HAP-1 (cell line): ENCODE results near the gene IFI6.

Experiments
- DNase-seq, 2 experiments: peaks; one replicate each; pipeline ENCODE4 v3.0.0-alpha.2; 2016 to 2020; ENCODE audit warnings: low spot score in 2 of 2
- H3K27me3 ChIP-seq: fragments of 250-450 bp; sonication (Bioruptor Pico); 2 replicates; pipeline ENCODE4 v1.5.1; 2020; ENCODE audit warnings: low read depth, mild to moderate bottlenecking, moderate library complexity
- H3K36me3 ChIP-seq: fragments of 250-450 bp; sonication (Bioruptor Pico); replicated peaks from 2 replicates; pipeline ENCODE4 v1.5.1; 2020; ENCODE audit warnings: mild to moderate bottlenecking
- H3K4me1 ChIP-seq: fragments of 250-450 bp; sonication (Bioruptor Pico); 2 replicates; pipeline ENCODE4 v1.5.1; 2020; ENCODE audit warnings: mild to moderate bottlenecking
- H3K4me3 ChIP-seq: fragments of 250-450 bp; sonication (Bioruptor Pico); 2 replicates; pipeline ENCODE4 v1.5.1; 2020; ENCODE audit warnings: mild to moderate bottlenecking, moderate library complexity
- H3K9me3 ChIP-seq: fragments of 250-450 bp; sonication (Bioruptor Pico); 2 replicates; pipeline ENCODE4 v1.5.1; 2020; ENCODE audit warnings: mild to moderate bottlenecking, moderate library complexity
- in situ Hi-C: fragments of 300-500 bp; cut with MboI; formaldehyde crosslinking; loops from 3 replicates; pipeline ENCODE4 v1.14.3; 2020; ENCODE audit warnings: low sequenced_read_pairs, inconsistent platforms, mixed read lengths

IFI6 gene

GRCh38 chr1:27665016-27665651 is 6.9 kb downstream of the IFI6 start:
- in situ Hi-C loops: no loop called here
- no peak overlapping the region for H3K4me3 ChIP-seq
- DNase-seq: no peak
- no peaks in the 10 kb centered on the region for H3K27me3 ChIP-seq
- no peaks in the 10 kb centered on the region for H3K36me3 ChIP-seq
- H3K4me1 ChIP-seq: peaks cover 5% of the 10 kb centered on the region
- H3K9me3 ChIP-seq: no peaks in the 10 kb centered on the region

- Histone ChIP-seq H3K36me3 (no peaks in the 10 kb centered on the region), H3K4me3 (no peak overlapping the region), H3K9me3 (no peaks in the 10 kb centered on the region), H3K4me1 (peaks cover 8% of the 10 kb centered on the region), H3K27me3 (no peaks in the 10 kb centered on the region)
- in situ Hi-C loops: no loop called here
- DNase-seq: no peak
Observed at GRCh38 chr1:27664291-27664690, 7.7 kb downstream of the IFI6 start.

- Histone ChIP-seq H3K36me3 (no peaks in the 10 kb centered on the region), H3K4me1 (peaks cover 13% of the 10 kb centered on the region), H3K27me3 (no peaks in the 10 kb centered on the region), H3K9me3 (no peaks in the 10 kb centered on the region), H3K4me3 (no peak overlapping the region)
- peak; percentile 85 to 90 for DNase-seq
- in situ Hi-C loops: no loop called here
Observed at GRCh38 chr1:27662707-27663393, 9.1 kb downstream of the IFI6 start.

- DNase-seq: no peak
- in situ Hi-C loops: no loop called here
- Histone ChIP-seq H3K27me3 (no peaks in the 10 kb centered on the region), H3K9me3 (no peaks in the 10 kb centered on the region), H3K36me3 (no peaks in the 10 kb centered on the region), H3K4me3 (no peak overlapping the region), H3K4me1 (peaks cover 13% of the 10 kb centered on the region)
Observed at GRCh38 chr1:27662261-27662660, 9.7 kb downstream of the IFI6 start.

- H3K27me3 ChIP-seq: no peaks in the 10 kb centered on the region
- in situ Hi-C loops: no loop called here
Observed at GRCh38 chr1:27661412-27662075, 10.4 kb downstream of the IFI6 start.

GRCh38 chr1:27660300-27660835 is 11.6 kb downstream of the IFI6 start:
- H3K27me3 ChIP-seq: no peaks in the 10 kb centered on the region
- no peaks in the 10 kb centered on the region for H3K9me3 ChIP-seq
- H3K4me1 ChIP-seq: peaks cover 13% of the 10 kb centered on the region
- H3K4me3 ChIP-seq: peak overlapping the region; percentile 31
- H3K36me3 ChIP-seq: no peaks in the 10 kb centered on the region
- no peak for DNase-seq
- in situ Hi-C loops: no loop called here

More at GRCh38 chr1:27661412-27662075, 10.4 kb downstream of the IFI6 start:
- Histone ChIP-seq H3K36me3 (no peaks in the 10 kb centered on the region), H3K4me3 (no peak overlapping the region), H3K9me3 (no peaks in the 10 kb centered on the region), H3K4me1 (peaks cover 13% of the 10 kb centered on the region)
- DNase-seq: no peak

- no peaks in the 10 kb centered on the region for H3K27me3 ChIP-seq
- peak overlapping the region; percentile 31 for H3K4me3 ChIP-seq
- H3K36me3 ChIP-seq: no peaks in the 10 kb centered on the region
- H3K9me3 ChIP-seq: no peaks in the 10 kb centered on the region
- H3K4me1 ChIP-seq: peaks cover 13% of the 10 kb centered on the region
- DNase-seq: peak; percentile 85 to 95
- in situ Hi-C loops: loop anchor here (5.0 kb wide), 1 partner anchor 52 kb away; no protein-coding TSS in a partner anchor
Observed at GRCh38 chr1:27659497-27660299, 12.3 kb downstream of the IFI6 start.

GRCh38 chr1:27658951-27659496 is 13.0 kb downstream of the IFI6 start:
- in situ Hi-C loops: loop anchor here (5.0 kb wide), 1 partner anchor 52 kb away; no protein-coding TSS in a partner anchor
- Histone ChIP-seq H3K4me3 (peak overlapping the region; percentile 31), H3K4me1 (peaks cover 13% of the 10 kb centered on the region), H3K36me3 (no peaks in the 10 kb centered on the region), H3K27me3 (no peaks in the 10 kb centered on the region), H3K9me3 (no peaks in the 10 kb centered on the region)
- peak in 1 of 2 experiments; percentile 44 for DNase-seq

- DNase-seq: peak in 1 of 2 experiments; percentile 42
- Histone ChIP-seq H3K9me3 (no peaks in the 10 kb centered on the region), H3K4me3 (no peak overlapping the region), H3K27me3 (no peaks in the 10 kb centered on the region), H3K36me3 (no peaks in the 10 kb centered on the region), H3K4me1 (peaks cover 10% of the 10 kb centered on the region; the same call in 1 of the 2 replicates)
- in situ Hi-C loops: loop anchor here (5.0 kb wide), 1 partner anchor 49 kb away; no protein-coding TSS in a partner anchor
Observed at GRCh38 chr1:27656157-27656893, 15.7 kb downstream of the IFI6 start.

- in situ Hi-C loops: loop anchor here (5.0 kb wide), 1 partner anchor 48 kb away; no protein-coding TSS in a partner anchor
- no peak for DNase-seq
- Histone ChIP-seq H3K27me3 (no peaks in the 10 kb centered on the region), H3K4me3 (no peak overlapping the region), H3K9me3 (no peaks in the 10 kb centered on the region), H3K4me1 (peaks cover 10% of the 10 kb centered on the region; the same call in 1 of the 2 replicates), H3K36me3 (no peaks in the 10 kb centered on the region)
Observed at GRCh38 chr1:27655151-27655937, 16.6 kb downstream of the IFI6 start.

GRCh38 chr1:27652111-27652864 is 19.7 kb downstream of the IFI6 start:
- Histone ChIP-seq H3K4me1 (no peaks in the 10 kb centered on the region), H3K27me3 (no peaks in the 10 kb centered on the region), H3K9me3 (no peaks in the 10 kb centered on the region), H3K36me3 (no peaks in the 10 kb centered on the region), H3K4me3 (no peak overlapping the region)
- no peak for DNase-seq
- in situ Hi-C loops: no loop called here
